Islet precursor cell (in vitro differentiated cells): Measurements from ENCODE around the gene TRAM2.
A peak's percentile ranks its signal among the peaks of the same experiment; 100 is the strongest.

Source experiments
- DNase-seq: peaks from one replicate; pipeline ENCODE4 v3.0.0-alpha.2; 2018

TRAM2 gene

DNA sequence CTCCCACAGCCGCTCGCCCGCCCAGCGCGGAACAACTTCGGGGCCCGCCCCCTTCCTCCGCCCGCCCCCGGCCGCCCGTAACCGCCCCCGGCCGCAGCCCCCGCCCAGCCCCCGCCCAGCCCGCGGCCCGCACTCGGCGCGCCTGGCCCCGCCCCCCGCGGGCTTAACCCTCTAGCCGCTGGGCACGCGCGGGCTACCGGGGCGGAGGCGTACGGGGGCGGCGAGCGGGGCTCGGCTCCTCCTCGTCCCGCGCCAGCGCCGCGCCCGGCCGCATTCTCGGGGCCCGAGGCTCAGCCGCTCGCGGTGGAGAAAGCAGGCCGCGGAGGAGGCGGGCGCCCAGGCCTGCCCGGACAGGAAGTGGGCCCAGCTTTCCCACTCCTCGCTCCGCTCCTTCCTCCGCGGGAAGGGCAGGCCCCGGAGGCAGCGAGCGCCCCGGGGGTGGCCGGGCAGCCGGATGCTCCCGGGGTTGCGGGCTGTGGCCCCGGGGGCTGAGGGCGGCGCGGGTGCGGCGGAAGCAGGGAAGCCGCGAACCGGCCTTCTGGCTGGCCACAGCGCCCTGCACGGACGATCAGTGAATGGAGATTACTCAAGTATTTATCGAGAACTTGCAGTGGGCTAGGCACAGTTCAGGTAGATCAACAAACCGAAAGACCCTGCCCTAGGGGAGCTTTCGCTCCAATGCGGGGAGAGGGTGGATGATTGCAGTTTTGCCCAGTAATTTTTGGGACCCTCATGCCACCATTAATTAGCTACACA is at the start of gene TRAM2:
TRAM2 (minus strand) TSS at position 39 of the 756 bp plus-strand sequence. CDS start 145 bp downstream, outside the sequence.
- DNase-seq = peak; percentile 91

DNA sequence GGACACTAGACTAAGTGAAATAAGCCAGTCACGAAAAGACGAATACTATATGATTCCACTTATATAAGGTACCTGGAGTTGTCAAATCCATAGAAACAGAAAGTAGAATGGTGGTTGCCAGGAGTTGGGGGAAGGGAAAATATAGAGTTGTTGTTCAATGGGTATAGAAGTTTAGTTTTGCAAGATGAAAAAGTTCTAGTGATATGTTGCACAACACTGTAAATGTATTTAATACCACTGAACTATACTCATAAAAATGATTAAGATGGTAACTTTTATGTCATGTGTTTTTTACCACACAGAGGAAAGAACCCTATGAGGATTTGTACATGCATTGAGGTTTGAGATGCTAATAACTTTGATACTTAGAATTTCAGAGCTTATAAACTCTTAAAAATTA is 46.0 kb upstream of the TRAM2 start:
- no peak for DNase-seq

- DNase-seq = no peak
Observed at GRCh38 chr6:52621631-52622030, 44.8 kb upstream of the TRAM2 start.

- DNase-seq = no peak
Observed at GRCh38 chr6:52620906-52621190, 44.0 kb upstream of the TRAM2 start.

GRCh38 chr6:52620055-52620905 is 43.4 kb upstream of the TRAM2 start:
- DNase-seq = no peak

- no peak for DNase-seq
Observed at GRCh38 chr6:52617087-52617486, 40.2 kb upstream of the TRAM2 start.

GRCh38 chr6:52616059-52616690 is 39.3 kb upstream of the TRAM2 start:
- no peak for DNase-seq

GRCh38 chr6:52612336-52613054 is 35.6 kb upstream of the TRAM2 start:
- DNase-seq = no peak

DNA sequence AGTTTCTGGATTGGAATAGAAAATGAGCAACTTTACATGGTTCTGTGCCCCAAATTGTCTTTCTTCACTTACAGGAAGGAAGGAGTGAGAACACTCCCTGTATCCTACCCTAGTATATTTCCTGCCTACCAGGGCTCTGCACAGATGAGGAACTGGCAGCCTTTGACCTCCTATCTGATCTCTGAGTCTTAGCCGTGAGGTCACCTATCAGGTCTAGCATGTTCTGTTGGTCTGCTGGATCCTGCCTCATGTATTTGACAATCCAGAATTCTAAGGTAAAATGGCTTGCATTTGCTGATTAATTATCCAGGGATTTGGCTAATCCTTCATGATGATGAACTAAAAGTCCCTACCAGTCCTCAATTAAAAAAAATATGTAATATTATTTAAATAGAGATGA is 35.0 kb upstream of the TRAM2 start:
- no peak for DNase-seq

- DNase-seq = peak; percentile 56
Observed at GRCh38 chr6:52610745-52611355, 34.0 kb upstream of the TRAM2 start.

DNA sequence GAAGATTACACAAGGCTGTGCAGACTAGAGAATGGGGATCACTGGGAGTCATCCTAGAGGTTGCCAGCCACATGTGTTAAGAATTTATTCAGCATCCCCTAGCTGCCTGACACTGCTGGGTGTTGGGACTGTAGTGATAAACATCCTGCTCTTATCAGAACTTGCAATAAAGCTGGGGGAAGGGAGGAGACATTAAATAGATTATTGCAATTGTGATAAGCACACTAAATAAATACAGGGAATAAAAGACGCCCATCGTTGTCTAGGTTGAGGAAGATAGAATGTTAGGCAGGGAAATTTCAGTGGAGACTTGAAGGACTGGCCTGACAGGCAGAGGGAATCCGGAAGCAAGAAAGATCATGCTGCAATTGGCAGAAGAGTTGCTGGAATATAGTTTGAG is 33.2 kb upstream of the TRAM2 start:
- DNase-seq = no peak

GRCh38 chr6:52605610-52606185 is 28.8 kb upstream of the TRAM2 start:
- no peak for DNase-seq

- DNase-seq = peak; percentile 57
Observed at GRCh38 chr6:52603000-52603795, 26.3 kb upstream of the TRAM2 start.

- DNase-seq = no peak
Observed at GRCh38 chr6:52598824-52599190, 21.9 kb upstream of the TRAM2 start.

DNA sequence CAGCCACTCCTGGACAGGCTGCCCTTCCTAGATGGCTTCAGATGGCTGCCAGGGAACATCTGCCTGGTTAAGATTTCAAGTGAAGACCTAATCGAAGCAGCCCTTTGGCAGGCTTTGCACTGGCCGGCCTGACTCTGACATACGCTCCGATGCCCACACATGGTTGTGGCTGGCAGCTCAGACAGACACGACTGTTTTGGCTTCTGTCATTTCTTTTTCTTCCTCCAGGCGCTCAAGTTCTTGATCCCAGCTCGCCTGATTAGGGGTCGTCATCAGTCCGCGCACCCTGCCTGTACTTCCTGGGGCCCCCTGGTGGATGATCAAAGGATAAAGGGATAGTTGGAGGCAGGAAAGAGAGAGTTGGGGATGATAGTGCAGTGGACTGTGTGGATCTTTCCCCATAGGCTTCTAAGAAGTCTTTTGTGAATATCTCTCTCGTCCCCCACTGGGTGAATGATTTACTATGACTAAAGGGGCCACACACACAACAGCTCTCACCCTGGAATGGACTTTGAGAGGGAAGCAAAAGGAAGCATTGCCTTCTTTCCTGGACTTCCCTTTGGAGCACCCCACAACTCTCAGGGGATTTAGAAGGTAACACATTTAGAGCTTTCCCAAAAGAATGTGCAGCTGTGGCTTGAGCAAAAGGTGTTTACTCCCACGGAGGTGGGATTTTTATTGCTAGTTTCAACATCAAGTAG is 21.4 kb upstream of the TRAM2 start:
- peak; percentile 91 for DNase-seq

GRCh38 chr6:52597738-52598122 is 20.9 kb upstream of the TRAM2 start:
- DNase-seq = no peak

DNA sequence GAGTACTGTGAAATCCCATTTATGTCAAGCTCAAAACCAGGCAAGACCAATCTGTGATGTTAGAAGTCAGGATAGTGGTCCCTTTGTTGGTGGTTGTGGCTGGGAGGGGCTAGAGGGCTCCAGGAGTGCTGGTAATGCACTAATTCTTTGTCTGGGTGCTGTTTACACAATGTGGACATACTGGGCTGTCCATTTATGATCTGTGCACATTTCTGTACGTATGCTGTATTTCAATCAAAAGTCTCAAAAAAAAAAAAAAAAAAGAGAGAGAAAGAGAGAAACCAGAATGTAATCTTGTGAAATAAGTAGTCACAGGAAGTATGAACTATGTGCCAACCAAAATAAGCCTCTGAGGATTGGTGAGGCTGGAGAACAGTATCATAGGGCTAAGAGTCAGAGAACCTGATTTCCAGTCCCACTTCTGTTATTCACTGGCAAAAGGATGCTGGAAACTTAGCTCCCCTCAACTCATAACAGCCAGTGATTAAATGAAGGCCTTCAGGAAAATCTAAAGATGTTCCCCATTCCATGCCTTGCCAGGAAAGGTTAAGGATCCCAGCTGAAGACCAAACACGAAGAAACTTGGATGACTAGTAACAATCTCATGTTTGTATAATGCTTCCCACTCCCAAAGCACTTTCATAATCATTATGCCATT is 19.6 kb upstream of the TRAM2 start:
- DNase-seq = no peak

DNA sequence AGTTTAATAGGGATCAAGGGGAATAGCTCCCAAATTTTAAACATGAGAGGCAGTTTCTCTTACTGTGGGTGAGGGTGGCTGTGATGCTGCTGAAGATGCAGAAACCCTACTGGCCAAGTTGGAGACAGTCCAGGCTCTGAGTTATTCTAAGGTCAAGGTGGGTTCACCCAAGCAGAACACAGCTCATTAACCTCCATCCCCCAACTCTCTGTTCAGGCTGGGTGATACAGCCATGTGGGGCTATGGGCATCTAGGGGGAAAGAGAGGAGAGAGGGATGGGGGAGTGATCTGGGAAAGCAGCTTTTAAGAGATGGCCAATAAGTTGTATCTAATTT is 18.9 kb upstream of the TRAM2 start:
- DNase-seq = no peak

- DNase-seq = peak; percentile 71
Observed at GRCh38 chr6:52595000-52595795, 18.3 kb upstream of the TRAM2 start.

DNA sequence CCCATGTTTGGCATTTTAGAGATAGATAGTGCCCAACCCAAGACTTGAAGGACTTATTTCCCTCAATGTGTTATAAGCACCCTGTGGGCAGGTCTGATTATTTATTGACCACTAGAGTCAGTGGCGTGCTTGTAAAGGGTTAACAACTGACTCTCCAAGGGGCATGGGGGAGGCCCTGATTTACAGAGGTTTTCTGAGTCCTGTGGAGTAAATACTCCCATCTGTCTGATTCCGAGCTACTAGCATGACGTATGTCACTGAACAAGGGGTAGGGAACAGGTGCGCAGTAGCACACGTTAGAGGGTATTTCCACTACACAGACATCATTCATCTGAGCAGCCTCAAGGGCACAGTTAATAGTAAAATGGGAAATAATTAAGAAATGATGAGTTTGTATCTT is 17.4 kb upstream of the TRAM2 start:
- DNase-seq = no peak
